HCT116 (cell line): ENCODE data around the gene COPS9.

Source experiments
- CEBPB ChIP-seq: IDR thresholded peaks from 2 replicates; pipeline ENCODE4 v1.6.1; 2012; ENCODE audit warnings: low read depth
- EZH2 ChIP-seq: fragments of 200-600 bp; sonication (generic); IDR thresholded peaks from 2 replicates; pipeline ENCODE4 v1.6.1; 2017; ENCODE audit warnings: antibody characterized with exemption, mixed run types
- EZH2phosphoT487 ChIP-seq: fragments of 200-600 bp; IDR thresholded peaks from 2 replicates; pipeline ENCODE4 v1.6.1; 2018; ENCODE audit warnings: antibody characterized with exemption, borderline replicate concordance
- POLR2A ChIP-seq: IDR thresholded peaks from 2 replicates; pipeline ENCODE4 v1.7.0; 2011; ENCODE audit warnings: borderline replicate concordance; ENCODE audit not compliant: insufficient read depth, insufficient read length; ENCODE audit errors: extremely low read depth
- RAD21 ChIP-seq: IDR thresholded peaks from 2 replicates; pipeline ENCODE4 v1.6.1; 2012; ENCODE audit warnings: low read depth, mild to moderate bottlenecking
- SP1 ChIP-seq: IDR thresholded peaks from 2 replicates; pipeline ENCODE4 v1.6.1; 2012; ENCODE audit warnings: low read depth
- TF ChIP-seq, protein P1 (sequence below), 3 experiments: fragments of 200-600 bp in 1 of 3; sonication (generic) in 1 of 3; IDR thresholded peaks in 2 of 3; conservative IDR thresholded peaks in 1 of 3; 2 replicates each; pipeline ENCODE4 v1.5.1; 2012 to 2017; ENCODE audit warnings: low read depth in 2 of 3, low read length in 2 of 3, antibody characterized with exemption in 1 of 3, borderline replicate concordance in 1 of 3, control low read depth in 1 of 3, mild to moderate bottlenecking in 1 of 3, mixed read lengths in 1 of 3, mixed run types in 1 of 3, moderate library complexity in 1 of 3; ENCODE audit not compliant: insufficient read depth in 1 of 3
- TF ChIP-seq, protein P2 (sequence below): IDR thresholded peaks from 2 replicates; pipeline ENCODE4 v1.6.1; 2012

DNA sequence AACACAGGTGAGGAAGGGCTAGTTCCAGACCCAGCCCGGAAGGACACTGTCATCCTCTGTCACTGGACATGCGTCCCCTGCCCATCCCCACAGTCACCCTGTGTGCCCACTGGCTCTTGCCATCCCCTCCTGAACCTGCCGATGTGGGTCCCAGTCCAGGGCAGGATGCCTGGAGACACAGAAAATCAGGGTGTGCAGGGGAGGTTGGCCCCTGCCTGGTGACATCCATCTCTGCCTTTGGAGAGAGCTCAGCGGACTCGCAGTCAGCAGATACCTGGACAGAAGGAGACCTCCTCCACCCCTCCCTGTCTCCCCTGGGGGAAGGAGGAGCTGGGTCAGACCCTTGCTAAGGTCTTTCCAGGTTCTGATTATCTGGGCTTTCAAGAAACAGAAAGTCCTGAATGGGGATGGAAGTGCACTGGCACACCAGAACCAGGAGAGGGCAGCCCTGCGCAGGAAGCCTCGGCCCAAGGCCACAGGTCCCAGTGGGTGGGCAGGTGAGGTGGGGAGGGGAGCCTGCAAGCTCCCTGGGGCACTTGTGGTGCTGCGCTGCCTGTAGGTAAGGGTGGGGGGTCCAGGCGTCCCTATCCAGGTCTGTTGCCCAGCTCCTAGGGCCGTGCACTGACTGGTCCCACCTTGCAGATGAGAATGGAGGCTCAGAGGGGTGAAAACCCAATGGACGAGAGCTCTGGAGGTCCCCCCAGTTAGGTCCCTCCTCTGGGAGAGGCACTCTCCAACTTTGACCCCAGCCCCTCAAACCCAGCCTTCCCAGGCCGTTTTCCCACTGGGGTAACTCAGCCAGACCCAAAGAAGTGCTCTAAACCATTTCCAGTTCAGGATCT lies 14.1 kb upstream of the COPS9 start:
- TF ChIP-seq SP1 = no peak
- no peak for TF ChIP-seq EZH2phosphoT487
- TF ChIP-seq CEBPB = no peak
- TF ChIP-seq, protein P1, sequence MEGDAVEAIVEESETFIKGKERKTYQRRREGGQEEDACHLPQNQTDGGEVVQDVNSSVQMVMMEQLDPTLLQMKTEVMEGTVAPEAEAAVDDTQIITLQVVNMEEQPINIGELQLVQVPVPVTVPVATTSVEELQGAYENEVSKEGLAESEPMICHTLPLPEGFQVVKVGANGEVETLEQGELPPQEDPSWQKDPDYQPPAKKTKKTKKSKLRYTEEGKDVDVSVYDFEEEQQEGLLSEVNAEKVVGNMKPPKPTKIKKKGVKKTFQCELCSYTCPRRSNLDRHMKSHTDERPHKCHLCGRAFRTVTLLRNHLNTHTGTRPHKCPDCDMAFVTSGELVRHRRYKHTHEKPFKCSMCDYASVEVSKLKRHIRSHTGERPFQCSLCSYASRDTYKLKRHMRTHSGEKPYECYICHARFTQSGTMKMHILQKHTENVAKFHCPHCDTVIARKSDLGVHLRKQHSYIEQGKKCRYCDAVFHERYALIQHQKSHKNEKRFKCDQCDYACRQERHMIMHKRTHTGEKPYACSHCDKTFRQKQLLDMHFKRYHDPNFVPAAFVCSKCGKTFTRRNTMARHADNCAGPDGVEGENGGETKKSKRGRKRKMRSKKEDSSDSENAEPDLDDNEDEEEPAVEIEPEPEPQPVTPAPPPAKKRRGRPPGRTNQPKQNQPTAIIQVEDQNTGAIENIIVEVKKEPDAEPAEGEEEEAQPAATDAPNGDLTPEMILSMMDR (IDR thresholded peaks at IDR 0.05 in 2 of 3, conservative IDR thresholded peaks at IDR 0.05 in 1 of 3; ENCODE audit: borderline replicate concordance in 1 of 3, insufficient read depth in 1 of 3, low read depth in 2 of 3, low read length in 2 of 3) = peak; percentile 51 to 90 (median 86); a peak in 5 of 6 replicates
- TF ChIP-seq RAD21 = peak; percentile 84
- TF ChIP-seq, protein P2, sequence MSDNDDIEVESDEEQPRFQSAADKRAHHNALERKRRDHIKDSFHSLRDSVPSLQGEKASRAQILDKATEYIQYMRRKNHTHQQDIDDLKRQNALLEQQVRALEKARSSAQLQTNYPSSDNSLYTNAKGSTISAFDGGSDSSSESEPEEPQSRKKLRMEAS = no peak
- no peak for TF ChIP-seq EZH2
- no peak for TF ChIP-seq POLR2A
